CD4-positive, alpha-beta T cell (primary cell): ENCODE measurements around the gene SORCS2. TPM values are rescaled to one million over a fixed set of nuclear protein-coding genes. Genes with fewer than 3 reads are reported as not detected.

Experiments used
- ATAC-seq: fragments of 200-7000 bp; cut with Tn5 transposase; one replicate; pipeline ENCODE4 v1.10.0; 2022; ENCODE audit warnings: mild to moderate bottlenecking; ENCODE audit not compliant: poor library complexity
- CTCF ChIA-PET: fragments of 350-600 bp; sonication (Branson Sonifier 250); formaldehyde crosslinking; loops from one replicate; lab custom pipeline; 2021; ENCODE audit warnings: antibody characterized with exemption, inconsistent platforms; lab: Charles Lee
- POLR2A ChIA-PET: fragments of 350-600 bp; sonication (Branson Sonifier 250); formaldehyde crosslinking; loops from one replicate; lab custom pipeline; 2021; ENCODE audit warnings: antibody characterized with exemption, inconsistent platforms; lab: Charles Lee
- DNase-seq, 14 experiments: peaks; one replicate each; pipeline ENCODE4 v3.0.0-alpha.2; 2013 to 2020; ENCODE audit warnings: mixed read lengths in 2 of 14
- H3K27ac ChIP-seq, 2 donors: one replicate each; pipeline versions ENCODE4 v1.5.1 to v1.7.0; 2013; ENCODE audit warnings: low read length in 2 of 2, low read depth in 1 of 2, mild to moderate bottlenecking in 1 of 2
- H3K27me3 ChIP-seq, 2 experiments: 1 replicate in 1 of 2; 2 replicates in 1 of 2; pipeline versions ENCODE4 v1.6.1 to v1.7.0; 2013; ENCODE audit warnings: low read length in 2 of 2, control low read depth in 1 of 2, mild to moderate bottlenecking in 1 of 2, moderate library complexity in 1 of 2; ENCODE audit not compliant: insufficient read depth in 2 of 2, control insufficient read depth in 1 of 2
- H3K36me3 ChIP-seq: one replicate; pipeline ENCODE4 v1.6.1; 2013; ENCODE audit warnings: low read length, control low read depth; ENCODE audit not compliant: insufficient read depth
- H3K4me1 ChIP-seq: one replicate; pipeline ENCODE4 v1.6.1; 2013; ENCODE audit warnings: low read length, control low read depth; ENCODE audit not compliant: insufficient read depth
- H3K4me3 ChIP-seq: one replicate; pipeline ENCODE4 v1.5.1; 2013; ENCODE audit warnings: mild to moderate bottlenecking, low read length, moderate library complexity
- H3K9me3 ChIP-seq, 2 experiments: 1 replicate in 1 of 2; 2 replicates in 1 of 2; pipeline versions ENCODE4 v1.6.1 to v1.7.0; 2013; ENCODE audit warnings: low read length in 2 of 2, mild to moderate bottlenecking in 2 of 2, control low read depth in 1 of 2, moderate library complexity in 1 of 2; ENCODE audit not compliant: control insufficient read depth in 1 of 2, insufficient read depth in 1 of 2
- H3K27ac Mint-ChIP-seq: one replicate; pipeline ENCODE4 v1.8.0; 2020; ENCODE audit warnings: mixed read lengths
- H3K27me3 Mint-ChIP-seq: one replicate; pipeline ENCODE4 v1.8.0; 2021; ENCODE audit warnings: mixed read lengths
- H3K36me3 Mint-ChIP-seq: one replicate; pipeline ENCODE4 v1.8.0; 2021; ENCODE audit warnings: low read depth, mixed read lengths
- H3K4me1 Mint-ChIP-seq: one replicate; pipeline ENCODE4 v1.8.0; 2021; ENCODE audit warnings: low read depth, mixed read lengths
- H3K4me3 Mint-ChIP-seq: one replicate; pipeline ENCODE4 v1.8.0; 2020; ENCODE audit warnings: mild to moderate bottlenecking, mixed read lengths
- H3K9me3 Mint-ChIP-seq: one replicate; pipeline ENCODE4 v1.8.0; 2020; ENCODE audit warnings: mixed read lengths
- CTCF ChIP-seq: fragments of 200-600 bp; IDR thresholded peaks from one replicate; pipeline ENCODE4 v1.8.0; 2022; ENCODE audit warnings: antibody characterized with exemption, mild to moderate bottlenecking
- intact Hi-C, 2 experiments: fragments of 100-400 bp; cut with DNase I in 1 of 2; cut with micrococcal nuclease in 1 of 2; formaldehyde crosslinking; loops; one replicate each; pipeline versions ENCODE4 v1.15.1 to v1.9.0; 2023 to 2025; cut with DNase I, micrococcal nuclease
- total RNA-seq, 174 experiments: library from RNA in 2 of 174; stranded (reverse) in 2 of 174; gene quantifications; one replicate each; pipeline ENCODE4 v1.2.3 and lab custom pipeline; 2021 to 2026

SORCS2 gene
- total RNA-seq, 2 experiments from 2014 or later = not detected

- intact Hi-C loops = no loop called here
- no peak overlapping the region for H3K4me3 ChIP-seq
- no peaks in the 10 kb centered on the region for H3K36me3 ChIP-seq
- no peak overlapping the region for H3K27ac ChIP-seq
- DNase-seq = no peak
- no peaks in the 10 kb centered on the region for H3K27me3 ChIP-seq
- Mint-ChIP-seq H3K27me3 (peaks cover 9% of the 10 kb centered on the region), H3K4me1 (no peaks in the 10 kb centered on the region), H3K27ac (no peak overlapping the region), H3K4me3 (no peak overlapping the region), H3K9me3 (no peaks in the 10 kb centered on the region), H3K36me3 (no peaks in the 10 kb centered on the region)
- H3K9me3 ChIP-seq = peaks cover 0 to 6% of the 10 kb centered on the region in 2 experiments
- no peaks in the 10 kb centered on the region for H3K4me1 ChIP-seq
- POLR2A ChIA-PET = no interaction called here
- CTCF ChIA-PET = no interaction called here
- no peak for ATAC-seq
- no peak for TF ChIP-seq CTCF
Observed at GRCh38 chr4:7352486-7352885, 160.1 kb downstream of the SORCS2 start.

- ATAC-seq = no peak
Observed at GRCh38 chr4:7353046-7353790, 160.9 kb downstream of the SORCS2 start.

DNA sequence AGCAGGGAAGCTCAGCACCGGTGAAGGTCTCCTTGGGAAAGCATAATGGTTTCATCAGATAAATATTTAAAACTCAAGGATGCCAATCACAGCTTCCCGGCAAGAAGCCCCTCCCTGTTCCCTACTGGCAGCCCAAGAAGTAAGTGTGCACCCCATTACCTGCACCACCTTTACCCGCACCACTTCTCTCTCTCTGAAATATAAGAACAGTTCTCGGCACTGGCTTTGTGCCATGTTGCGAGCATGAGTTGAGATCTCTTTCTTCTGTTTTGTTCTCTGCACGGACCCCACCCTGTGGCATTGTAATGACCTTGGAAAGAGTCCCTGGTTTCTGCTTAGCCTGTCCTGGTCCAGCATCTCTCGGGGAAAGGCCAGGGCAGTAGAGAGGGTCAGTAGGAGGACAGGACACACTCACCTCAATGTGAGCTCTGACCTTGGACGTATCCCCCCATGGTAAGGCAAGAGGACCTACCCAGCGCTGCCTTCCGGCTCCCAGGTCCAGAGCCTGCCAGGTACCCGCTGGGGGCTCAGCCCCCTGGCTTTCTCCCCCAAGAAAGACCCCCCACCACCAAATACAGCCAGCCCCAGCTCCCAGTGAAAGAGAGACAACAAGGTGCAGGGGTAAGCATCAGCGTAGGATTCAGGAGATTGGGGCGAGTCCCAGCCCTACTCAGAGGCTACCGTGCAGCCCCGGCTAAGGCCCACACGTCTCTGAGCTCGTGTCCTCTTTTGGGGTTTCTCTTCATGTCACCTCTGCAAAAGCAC is 161.7 kb downstream of the SORCS2 start:
- Mint-ChIP-seq H3K36me3 (no peaks in the 10 kb centered on the region), H3K4me3 (no peak overlapping the region), H3K27ac (no peak overlapping the region), H3K27me3 (peaks cover 9% of the 10 kb centered on the region), H3K9me3 (no peaks in the 10 kb centered on the region), H3K4me1 (no peaks in the 10 kb centered on the region)
- no peak for TF ChIP-seq CTCF
- intact Hi-C loops = no loop called here
- CTCF ChIA-PET = no interaction called here
- Histone ChIP-seq H3K36me3 (no peaks in the 10 kb centered on the region), H3K9me3 (peaks cover 0 to 6% of the 10 kb centered on the region in 2 experiments), H3K27me3 (no peaks in the 10 kb centered on the region), H3K4me3 (no peak overlapping the region), H3K27ac (no peak overlapping the region), H3K4me1 (no peaks in the 10 kb centered on the region)
- DNase-seq (no peak), ATAC-seq (no peak)
- POLR2A ChIA-PET = no interaction called here

More at GRCh38 chr4:7353046-7353790, 160.9 kb downstream of the SORCS2 start:
- ChIA-PET POLR2A (no interaction called here), CTCF (no interaction called here)
- TF ChIP-seq CTCF = no peak
- Mint-ChIP-seq H3K36me3 (no peaks in the 10 kb centered on the region), H3K27me3 (peaks cover 9% of the 10 kb centered on the region), H3K4me3 (no peak overlapping the region), H3K4me1 (no peaks in the 10 kb centered on the region), H3K27ac (no peak overlapping the region), H3K9me3 (no peaks in the 10 kb centered on the region)
- no peaks in the 10 kb centered on the region for H3K4me1 ChIP-seq
- no peak overlapping the region for H3K4me3 ChIP-seq
- no peaks in the 10 kb centered on the region for H3K36me3 ChIP-seq
- DNase-seq = no peak
- intact Hi-C loops = no loop called here
- H3K9me3 ChIP-seq = peaks cover 0 to 6% of the 10 kb centered on the region in 2 experiments
- H3K27ac ChIP-seq = no peak overlapping the region
- H3K27me3 ChIP-seq = no peaks in the 10 kb centered on the region
